Stimulated activated CD4-positive, alpha-beta T cell treated with anti-CD3 and anti-CD28 coated beads, TNF-alpha, amount 100 ng/mL, for 4 hours (primary cell): ENCODE measurements around the gene GALNT11.

Experiments used
- DNase-seq, 3 experiments: peaks; one replicate each; pipeline ENCODE4 v3.0.0-alpha.2; 2020; ENCODE audit warnings: low read depth in 3 of 3

The GALNT11 gene

GRCh38 chr7:152148706-152149105 lies 123.2 kb downstream of the GALNT11 start:
- no peak for DNase-seq

DNA sequence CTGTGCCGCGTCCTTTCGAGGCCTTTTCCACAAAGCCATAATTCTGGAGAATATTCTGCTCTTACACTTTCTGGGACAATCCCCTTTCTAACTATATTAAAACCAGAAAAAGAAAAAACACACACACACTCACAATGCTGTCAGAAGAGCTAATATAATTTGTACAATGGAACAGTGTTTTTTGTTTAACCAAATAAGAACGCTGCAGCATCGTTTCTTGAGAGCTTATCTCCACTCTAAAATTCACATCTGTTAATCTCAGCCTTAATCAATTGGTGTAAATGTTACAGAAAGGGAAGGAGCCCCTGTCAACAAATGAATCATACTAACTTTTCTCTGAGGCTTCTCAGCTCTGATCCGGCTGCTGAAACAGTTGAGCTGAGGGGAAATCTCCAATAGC lies 123.9 kb downstream of the GALNT11 start:
- no peak for DNase-seq

DNA sequence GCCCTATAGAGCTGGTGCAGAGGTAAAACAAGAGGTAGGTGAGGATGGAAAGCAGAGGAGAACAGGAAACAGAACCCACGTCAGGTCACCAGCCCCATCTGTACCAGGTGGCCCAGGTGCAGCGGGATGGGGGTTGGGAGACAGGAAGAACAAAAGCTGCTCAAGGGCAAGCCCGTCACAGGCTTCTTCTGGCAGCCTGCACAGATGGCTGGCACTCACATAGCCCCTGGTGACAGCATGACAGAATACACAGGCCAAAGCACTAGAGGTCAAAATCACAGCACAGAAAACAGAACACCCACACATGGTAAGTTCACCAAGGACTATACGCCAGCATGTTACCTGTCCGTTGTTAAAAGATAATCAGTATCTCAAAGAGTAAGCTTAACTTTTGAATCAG lies 126.8 kb downstream of the GALNT11 start:
- no peak for DNase-seq

DNA sequence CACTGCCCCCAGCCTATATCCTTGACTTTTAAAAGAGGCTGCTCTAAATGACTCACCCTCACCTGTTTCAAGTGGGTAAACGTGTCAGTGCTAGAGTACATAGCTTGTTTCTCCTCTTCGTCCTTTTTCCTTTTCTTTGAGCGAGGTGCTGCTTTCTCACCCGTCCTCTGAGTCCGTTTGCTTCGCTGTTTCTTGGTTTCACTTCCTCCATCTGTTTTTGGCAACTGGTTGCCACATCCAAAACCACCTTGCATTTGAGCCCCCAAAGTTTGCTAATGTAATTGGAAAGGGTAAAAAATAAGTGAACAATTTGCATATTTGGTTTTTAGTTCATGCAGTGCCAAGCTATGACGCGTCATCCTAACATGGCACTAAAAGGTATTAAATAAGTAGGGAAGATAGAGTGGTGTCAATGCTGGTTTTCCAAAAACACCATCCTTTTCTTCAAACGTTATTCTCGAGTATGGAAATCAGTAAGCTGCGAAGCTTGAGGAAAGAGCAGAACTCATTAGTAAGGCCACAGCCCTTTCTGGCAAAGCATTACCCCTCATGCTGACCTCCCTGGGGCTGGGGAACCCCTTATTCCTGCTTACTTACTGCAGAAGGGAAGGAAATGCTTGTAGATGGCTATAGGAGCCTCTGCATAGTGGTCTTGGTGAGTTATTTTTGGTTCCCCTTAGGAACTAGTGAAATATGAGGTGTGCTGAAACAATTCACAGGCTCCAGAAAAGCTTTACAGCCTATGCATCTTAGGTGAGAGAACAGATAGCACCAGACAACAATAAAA lies 133.5 kb downstream of the GALNT11 start:
- no peak for DNase-seq

DNA sequence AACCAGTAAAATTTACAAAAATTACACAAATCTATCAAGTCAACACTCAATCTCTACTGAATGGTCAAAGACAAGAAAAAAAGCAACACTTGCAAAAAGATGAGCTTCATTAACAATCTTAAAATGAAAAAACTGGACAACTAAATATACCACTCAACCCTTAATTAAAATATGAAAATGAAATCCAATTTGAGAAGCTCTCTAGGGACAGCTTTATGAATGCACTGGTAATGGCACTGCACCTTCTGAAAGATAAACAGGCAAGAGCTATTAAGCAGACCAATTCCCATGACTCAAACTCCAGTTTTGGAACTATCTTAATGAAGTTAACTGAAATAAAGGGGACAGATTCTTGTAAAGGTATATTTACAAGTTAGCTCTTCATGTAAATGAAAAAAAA lies 135.7 kb downstream of the GALNT11 start:
- no peak for DNase-seq

GRCh38 chr7:152162287-152162686 lies 136.8 kb downstream of the GALNT11 start:
- no peak for DNase-seq
